HepG2 (cell line): ENCODE data around the gene CCL27. TPM values are rescaled to one million over a fixed set of nuclear protein-coding genes. Genes with fewer than 3 reads are reported as not detected.

Source experiments
- ELF3 ChIP-seq: IDR thresholded peaks from 2 replicates; pipeline ENCODE4 v1.6.1; 2016; ENCODE audit warnings: missing genetic modification reagents, missing compliant biosample characterization
- FOXP1 ChIP-seq, 2 experiments: fragments of 450-650 bp in 1 of 2; IDR thresholded peaks; 2 replicates each; pipeline ENCODE4 v1.6.1; 2017 to 2018; ENCODE audit warnings: antibody characterized with exemption in 1 of 2
- GATAD2A ChIP-seq: IDR thresholded peaks from 2 replicates; pipeline ENCODE4 v1.6.1; 2016
- GFI1 ChIP-seq: sonication (generic); formaldehyde crosslinking; IDR thresholded peaks from 2 replicates; pipeline ENCODE4 v1.5.0; 2020; ENCODE audit warnings: missing genetic modification reagents, mild to moderate bottlenecking, borderline replicate concordance
- JUN ChIP-seq: sonication (generic); formaldehyde crosslinking; IDR thresholded peaks from 2 replicates; pipeline ENCODE4 v1.4.0; 2020; ENCODE audit warnings: mild to moderate bottlenecking, missing genetic modification reagents
- KDM1A ChIP-seq: IDR thresholded peaks from 2 replicates; pipeline ENCODE4 v1.6.1; 2016; ENCODE audit warnings: missing compliant biosample characterization
- KDM5A ChIP-seq: fragments of 200-600 bp; sonication (generic); IDR thresholded peaks from 2 replicates; pipeline ENCODE4 v1.7.0; 2018; ENCODE audit warnings: antibody characterized with exemption, mild to moderate bottlenecking, low read length, borderline replicate concordance
- LCORL ChIP-seq, 2 experiments: fragments of 450-650 bp in 1 of 2; sonication (generic) in 1 of 2; formaldehyde crosslinking in 1 of 2; IDR thresholded peaks; 2 replicates each; pipeline versions ENCODE4 v1.5.0 to v1.6.1; 2017 to 2020; ENCODE audit warnings: antibody characterized with exemption in 1 of 2, missing genetic modification reagents in 1 of 2
- SMC3 ChIP-seq: IDR thresholded peaks from 2 replicates; pipeline ENCODE4 v1.6.1; 2011; ENCODE audit warnings: low read length, improper control_type of control experiment
- SPEN ChIP-seq: sonication (generic); formaldehyde crosslinking; IDR thresholded peaks from 2 replicates; pipeline ENCODE4 v1.5.1; 2020; ENCODE audit warnings: low read depth, mild to moderate bottlenecking, missing genetic modification reagents
- TEAD3 ChIP-seq: optimal IDR thresholded peaks from 2 replicates; pipeline ENCODE3; 2016; ENCODE audit warnings: borderline replicate concordance
- TFE3 ChIP-seq: IDR thresholded peaks from 2 replicates; pipeline ENCODE4 v1.6.1; 2016
- ZNF230 ChIP-seq: sonication (generic); formaldehyde crosslinking; IDR thresholded peaks from 2 replicates; pipeline ENCODE4 v1.4.0; 2020; ENCODE audit warnings: mild to moderate bottlenecking, missing genetic modification reagents
- ZNF281 ChIP-seq: sonication (generic); formaldehyde crosslinking; IDR thresholded peaks from 2 replicates; pipeline ENCODE4 v1.4.0; 2020; ENCODE audit warnings: missing genetic modification reagents, borderline replicate concordance
- ZNF337 ChIP-seq: sonication (generic); formaldehyde crosslinking; IDR thresholded peaks from 2 replicates; pipeline ENCODE4 v1.5.1; 2020; ENCODE audit warnings: missing genetic modification reagents, low read depth, mild to moderate bottlenecking, borderline replicate concordance
- ZNF460 ChIP-seq: sonication (generic); formaldehyde crosslinking; IDR thresholded peaks from 2 replicates; pipeline ENCODE4 v1.5.1; 2020; ENCODE audit warnings: missing genetic modification reagents, mild to moderate bottlenecking, borderline replicate concordance
- ZNF501 ChIP-seq: sonication (generic); formaldehyde crosslinking; IDR thresholded peaks from 2 replicates; pipeline ENCODE4 v1.5.1; 2020; ENCODE audit warnings: mild to moderate bottlenecking, moderate library complexity, missing genetic modification reagents
- ZSCAN31 ChIP-seq: sonication (generic); formaldehyde crosslinking; IDR thresholded peaks from 2 replicates; pipeline ENCODE4 v1.5.0; 2020; ENCODE audit warnings: low read depth, mild to moderate bottlenecking, missing genetic modification reagents
- polyA plus RNA-seq, 8 experiments: library from polyadenylated mRNA; depleted of rRNA in 3 of 8; stranded (reverse) in 7 of 8; unstranded in 1 of 8; fragments of >200 nt; fragmentation: Illumina TruSeq in 4 of 8; extraction: Trizol in 4 of 8; gene quantifications; 2 replicates each; pipeline versions ENCODE4 v1.2.1 to v1.2.3, GENCODE V29; 2011 to 2016; ENCODE audit warnings: low read depth in 4 of 8, missing spikeins in 1 of 8, mixed read lengths in 1 of 8; ENCODE audit not compliant: insufficient read depth in 1 of 8
- total RNA-seq, 5 experiments: library from RNA; depleted of rRNA; stranded (reverse); fragments of >200 nt; fragmentation: Illumina TruSeq; extraction: Trizol; gene quantifications; 2 replicates each; pipeline ENCODE4 v1.2.3, GENCODE V29; 2016; ENCODE audit warnings: low read depth in 1 of 5
- TF ChIP-seq, protein P1 (sequence below), 2 experiments: IDR thresholded peaks; 2 replicates each; pipeline ENCODE4 v1.6.1; 2011 to 2012; ENCODE audit warnings: low read length in 2 of 2, borderline replicate concordance in 1 of 2, low read depth in 1 of 2, mild to moderate bottlenecking in 1 of 2, moderate library complexity in 1 of 2
- TF ChIP-seq, protein P2 (sequence below): sonication (generic); formaldehyde crosslinking; conservative IDR thresholded peaks from 2 replicates; pipeline ENCODE4 v1.8.0; 2022; ENCODE audit warnings: low read depth, missing genetic modification reagents

Gene CCL27
- total and polyA plus RNA-seq, 2 of the 13 experiments (the other 11 are each of a cell fraction or from before 2014, with no cell fraction given), result not detected

GRCh38 chr9:34644766-34645314 is 17.6 kb downstream of the CCL27 start (continued):
- TF ChIP-seq, protein P1, sequence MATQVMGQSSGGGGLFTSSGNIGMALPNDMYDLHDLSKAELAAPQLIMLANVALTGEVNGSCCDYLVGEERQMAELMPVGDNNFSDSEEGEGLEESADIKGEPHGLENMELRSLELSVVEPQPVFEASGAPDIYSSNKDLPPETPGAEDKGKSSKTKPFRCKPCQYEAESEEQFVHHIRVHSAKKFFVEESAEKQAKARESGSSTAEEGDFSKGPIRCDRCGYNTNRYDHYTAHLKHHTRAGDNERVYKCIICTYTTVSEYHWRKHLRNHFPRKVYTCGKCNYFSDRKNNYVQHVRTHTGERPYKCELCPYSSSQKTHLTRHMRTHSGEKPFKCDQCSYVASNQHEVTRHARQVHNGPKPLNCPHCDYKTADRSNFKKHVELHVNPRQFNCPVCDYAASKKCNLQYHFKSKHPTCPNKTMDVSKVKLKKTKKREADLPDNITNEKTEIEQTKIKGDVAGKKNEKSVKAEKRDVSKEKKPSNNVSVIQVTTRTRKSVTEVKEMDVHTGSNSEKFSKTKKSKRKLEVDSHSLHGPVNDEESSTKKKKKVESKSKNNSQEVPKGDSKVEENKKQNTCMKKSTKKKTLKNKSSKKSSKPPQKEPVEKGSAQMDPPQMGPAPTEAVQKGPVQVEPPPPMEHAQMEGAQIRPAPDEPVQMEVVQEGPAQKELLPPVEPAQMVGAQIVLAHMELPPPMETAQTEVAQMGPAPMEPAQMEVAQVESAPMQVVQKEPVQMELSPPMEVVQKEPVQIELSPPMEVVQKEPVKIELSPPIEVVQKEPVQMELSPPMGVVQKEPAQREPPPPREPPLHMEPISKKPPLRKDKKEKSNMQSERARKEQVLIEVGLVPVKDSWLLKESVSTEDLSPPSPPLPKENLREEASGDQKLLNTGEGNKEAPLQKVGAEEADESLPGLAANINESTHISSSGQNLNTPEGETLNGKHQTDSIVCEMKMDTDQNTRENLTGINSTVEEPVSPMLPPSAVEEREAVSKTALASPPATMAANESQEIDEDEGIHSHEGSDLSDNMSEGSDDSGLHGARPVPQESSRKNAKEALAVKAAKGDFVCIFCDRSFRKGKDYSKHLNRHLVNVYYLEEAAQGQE (IDR thresholded peaks at IDR 0.05; ENCODE audit: borderline replicate concordance in 1 of 2, low read depth in 1 of 2, low read length in 2 of 2), result peak in 1 of 2 experiments; percentile 57; a peak in 1 of 4 replicates
- TF ChIP-seq ZNF460 (CRISPR knock-in tag) (peak; percentile 77; the same call in 1 of the 2 replicates), FOXP1 (IDR thresholded peaks at IDR 0.05) (no peak), FOXP1 (CRISPR knock-in tag; IDR thresholded peaks at IDR 0.05) (0 out of 2 replicates have a peak, but pooled peaks have one; percentile 35), TFE3 (CRISPR knock-in tag) (0 out of 2 replicates have a peak, but pooled peaks have one; percentile 14), LCORL (IDR thresholded peaks at IDR 0.05) (no peak), LCORL (CRISPR knock-in tag; IDR thresholded peaks at IDR 0.05) (peak; percentile 70; the same call in 1 of the 2 replicates), ZNF230 (CRISPR knock-in tag) (no peak), KDM5A (no peak), ELF3 (CRISPR knock-in tag) (peak; percentile 37; the same call in 1 of the 2 replicates), SPEN (CRISPR knock-in tag) (peak; percentile 63), ZSCAN31 (CRISPR knock-in tag) (0 out of 2 replicates have a peak, but pooled peaks have one; percentile 29), GATAD2A (CRISPR knock-in tag) (peak; percentile 88), SMC3 (peak; percentile 20), ZNF501 (CRISPR knock-in tag) (0 out of 2 replicates have a peak, but pooled peaks have one; percentile 30), ZNF337 (CRISPR knock-in tag) (peak; percentile 55; the same call in 1 of the 2 replicates), JUN (CRISPR knock-in tag) (0 out of 2 replicates have a peak, but pooled peaks have one; percentile 35), TEAD3 (peak; percentile 90), ZNF281 (CRISPR knock-in tag) (peak; percentile 99), GFI1 (CRISPR knock-in tag) (peak; percentile 65; the same call in 1 of the 2 replicates), KDM1A (CRISPR knock-in tag) (peak; percentile 62; the same call in 1 of the 2 replicates)
- TF ChIP-seq, protein P2, sequence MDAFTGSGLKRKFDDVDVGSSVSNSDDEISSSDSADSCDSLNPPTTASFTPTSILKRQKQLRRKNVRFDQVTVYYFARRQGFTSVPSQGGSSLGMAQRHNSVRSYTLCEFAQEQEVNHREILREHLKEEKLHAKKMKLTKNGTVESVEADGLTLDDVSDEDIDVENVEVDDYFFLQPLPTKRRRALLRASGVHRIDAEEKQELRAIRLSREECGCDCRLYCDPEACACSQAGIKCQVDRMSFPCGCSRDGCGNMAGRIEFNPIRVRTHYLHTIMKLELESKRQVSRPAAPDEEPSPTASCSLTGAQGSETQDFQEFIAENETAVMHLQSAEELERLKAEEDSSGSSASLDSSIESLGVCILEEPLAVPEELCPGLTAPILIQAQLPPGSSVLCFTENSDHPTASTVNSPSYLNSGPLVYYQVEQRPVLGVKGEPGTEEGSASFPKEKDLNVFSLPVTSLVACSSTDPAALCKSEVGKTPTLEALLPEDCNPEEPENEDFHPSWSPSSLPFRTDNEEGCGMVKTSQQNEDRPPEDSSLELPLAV (CRISPR knock-in tag), result no peak
